ENCODE data around the gene CYB5R2. TPM values are rescaled to one million over a fixed set of nuclear protein-coding genes. Genes with fewer than 3 reads are reported as not detected.

CYB5R2 gene
- total RNA-seq, 1 donor from 2014 or later = 24.6 TPM

- Histone ChIP-seq H3K36me3 (no peaks in the 10 kb centered on the region), H3K4me2 (no peak overlapping the region), H3K4me3 (no peak overlapping the region), H4K20me1 (ENCODE audit: low read depth) (no peaks in the 10 kb centered on the region), H3K27ac (no peak overlapping the region), H3K9ac (no peak overlapping the region), H3K79me2 (ENCODE audit: low read depth) (no peaks in the 10 kb centered on the region), H3K9me3 (ENCODE audit: low read depth) (no peaks in the 10 kb centered on the region), H3K4me1 (peaks cover 17% of the 10 kb centered on the region), H3F3A (ENCODE audit: low read depth) (no peaks in the 10 kb centered on the region), H2AFZ (replicated peaks) (no peak overlapping the region), H3K27me3 (no peaks in the 10 kb centered on the region)
- no peaks in the 10 kb centered on the region for H3K9me3 Mint-ChIP-seq
- H3K27me3 Mint-ChIP-seq (ENCODE audit: insufficient read depth, low read depth) = peaks cover 6% of the 10 kb centered on the region
- peaks cover 14% of the 10 kb centered on the region for H3K4me1 Mint-ChIP-seq
- H3K36me3 Mint-ChIP-seq = no peaks in the 10 kb centered on the region
- H3K4me3 Mint-ChIP-seq = no peak overlapping the region
- H3K27ac Mint-ChIP-seq = no peak overlapping the region
- TF ChIP-seq EZH2phosphoT487 (IDR thresholded peaks at IDR 0.05) (no peak), CTCF (IDR thresholded peaks at IDR 0.05) (no peak)
- DNase-seq (ENCODE audit: low spot score) = no peak
Observed at GRCh38 chr11:7617032-7617431, 56.3 kb downstream of the CYB5R2 start.

Other genes with a start within 250 kb of the CYB5R2 start
- gene OLFML1, start 188.0 kb downstream of the CYB5R2 start, total RNA-seq (ENCODE audit: low replicate concordance) = not detected in 2 replicates
- gene PPFIBP2, start 159.5 kb downstream of the CYB5R2 start, total RNA-seq (ENCODE audit: low replicate concordance) = 4.6 and 8.7 TPM in 2 replicates
- not detected in 2 replicates for gene OVCH2, start 33.0 kb upstream of the CYB5R2 start, total RNA-seq (ENCODE audit: low replicate concordance)
- not detected in 2 replicates for gene OR5P2, start 123.4 kb upstream of the CYB5R2 start, total RNA-seq (ENCODE audit: low replicate concordance)
- not detected in 2 replicates for gene OR5P3, start 157.3 kb upstream of the CYB5R2 start, total RNA-seq (ENCODE audit: low replicate concordance)

Data from neural progenitor cell (in vitro differentiated cells).